T47D (cell line): ENCODE data around the gene IRF9.
"Not testable (repeated sequence)": the region's sequence is repeated elsewhere in the genome, so short reads cannot be mapped to it uniquely, and the experiment has no call there.

ENCODE experiments used
- DNase-seq, 2 experiments: peaks; one replicate each; pipeline versions ENCODE4 v3.0.0 to v3.0.0-alpha.2; 2011 to 2012; ENCODE audit warnings: low read depth in 1 of 2, low spot score in 1 of 2
- JUND ChIP-seq: IDR thresholded peaks from 2 replicates; pipeline ENCODE4 v1.6.1; 2012; ENCODE audit warnings: low read depth
- in situ Hi-C: cut with HindIII; loops from 2 replicates; pipeline ENCODE4 v1.10.0; 2016; ENCODE audit warnings: low sequenced_read_pairs, low pct_unique_long_range_greater_than_20kb

The IRF9 gene

DNA sequence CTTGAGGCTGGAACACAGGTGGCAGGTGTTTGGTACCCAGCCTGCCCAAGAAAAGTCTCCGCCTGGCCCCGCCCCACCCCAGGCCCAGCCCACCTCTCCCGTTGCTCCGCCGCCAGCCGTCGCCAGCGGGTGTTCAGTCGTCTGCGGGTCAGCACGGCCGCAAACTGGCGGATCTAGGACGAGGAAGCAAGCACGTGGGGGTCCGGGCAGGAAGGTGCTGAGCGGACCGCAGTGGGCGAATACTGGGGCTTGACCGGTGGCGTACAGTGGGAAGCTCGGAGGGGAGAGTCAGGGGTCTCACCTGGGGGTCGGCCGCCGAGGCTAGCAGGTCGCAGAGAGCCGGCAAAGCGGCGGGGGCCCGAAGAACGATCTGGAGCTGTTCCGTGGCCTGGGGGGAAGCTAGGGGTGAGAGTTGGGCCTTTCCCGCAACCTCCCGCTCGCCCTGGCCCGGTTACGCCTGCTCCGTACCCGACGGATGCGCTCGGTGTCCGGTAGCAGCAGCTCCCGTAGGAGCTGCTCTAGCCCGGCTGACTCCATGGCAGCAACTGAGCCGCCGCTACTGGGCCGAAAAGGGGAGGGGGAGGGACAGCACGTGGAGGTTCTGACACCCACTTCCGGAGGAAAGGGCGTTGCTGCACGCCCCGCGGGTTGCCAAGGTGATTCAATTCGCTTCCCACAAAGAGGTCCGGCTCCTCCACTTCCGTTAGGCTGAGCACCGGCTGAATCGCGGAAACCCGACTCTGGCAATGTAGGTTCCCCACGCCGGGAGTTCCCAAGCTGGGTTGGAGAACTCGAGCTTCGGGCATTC, 27.4 kb downstream of the IRF9 start, which contains the start of gene IPO4:
IPO4 (minus strand) TSS at position 566 of the 808 bp plus-strand sequence; CDS start at position 537, 29 bp downstream.
- in situ Hi-C loops = no loop called here

DNA sequence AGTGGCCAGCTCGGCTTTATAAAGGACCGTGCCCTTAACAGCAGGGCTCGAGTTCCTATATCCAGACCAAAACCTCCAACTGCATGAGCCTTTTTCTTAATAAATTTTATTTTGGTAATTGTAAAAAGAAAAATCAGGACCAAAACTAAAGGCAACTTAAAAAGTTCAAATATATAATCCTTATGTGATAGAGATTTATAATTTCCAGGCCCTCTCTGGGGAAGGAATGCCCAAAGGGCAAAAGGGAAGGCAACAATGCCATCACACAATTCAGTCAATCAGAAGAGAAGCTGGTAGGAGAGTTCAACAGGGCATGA, 28.0 kb downstream of the IRF9 start:
- TF ChIP-seq JUND = no peak
- in situ Hi-C loops = no loop called here
- DNase-seq = no peak

More for the DNA sequence above, 27.4 kb downstream of the IRF9 start, which contains the start of gene IPO4:
- DNase-seq = peak; percentile 90 to 97
- TF ChIP-seq JUND = no peak

DNA sequence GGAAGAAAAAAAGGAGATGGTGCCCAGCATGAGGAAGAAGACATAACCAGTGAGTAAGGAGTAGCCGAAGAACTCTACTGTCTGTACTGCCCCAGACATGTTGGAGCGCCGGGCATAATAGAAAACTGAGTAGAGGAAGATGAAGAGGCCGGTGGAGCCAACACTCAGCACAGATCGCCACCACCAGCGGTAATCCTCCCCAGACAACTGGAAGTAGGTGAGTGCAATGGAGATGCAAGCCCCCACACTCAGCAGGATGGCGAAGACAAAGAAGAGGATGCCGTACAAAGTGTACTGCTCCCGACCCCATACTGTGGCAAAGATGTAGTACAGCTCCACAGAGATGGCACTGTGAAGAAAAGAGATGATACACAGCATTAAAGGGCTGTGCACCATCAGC, 28.4 kb downstream of the IRF9 start:
- TF ChIP-seq JUND = no peak
- in situ Hi-C loops = no loop called here

DNA sequence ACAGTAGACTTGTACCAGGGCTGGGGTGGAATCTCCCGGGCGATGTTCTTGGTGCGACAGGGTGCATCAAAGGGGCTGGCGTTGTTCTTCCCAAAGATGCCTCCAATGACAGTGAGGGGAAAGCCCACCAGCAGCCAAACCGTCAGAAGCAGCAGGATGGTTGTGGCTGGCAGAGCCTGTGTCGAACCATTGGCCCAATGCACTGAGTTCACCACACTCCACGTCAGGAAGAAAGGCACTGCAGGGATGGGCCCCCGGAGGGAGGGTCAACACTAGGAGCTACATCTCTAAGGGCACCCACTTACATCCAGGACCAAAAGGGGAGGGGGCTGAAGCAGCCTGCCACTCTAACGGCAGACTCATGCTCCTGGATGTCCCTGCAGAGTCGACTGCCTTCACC, 29.4 kb downstream of the IRF9 start:
- DNase-seq = no peak
- in situ Hi-C loops = no loop called here
- TF ChIP-seq JUND = no peak

More for the DNA sequence above, 28.4 kb downstream of the IRF9 start:
- no peak for DNase-seq

DNA sequence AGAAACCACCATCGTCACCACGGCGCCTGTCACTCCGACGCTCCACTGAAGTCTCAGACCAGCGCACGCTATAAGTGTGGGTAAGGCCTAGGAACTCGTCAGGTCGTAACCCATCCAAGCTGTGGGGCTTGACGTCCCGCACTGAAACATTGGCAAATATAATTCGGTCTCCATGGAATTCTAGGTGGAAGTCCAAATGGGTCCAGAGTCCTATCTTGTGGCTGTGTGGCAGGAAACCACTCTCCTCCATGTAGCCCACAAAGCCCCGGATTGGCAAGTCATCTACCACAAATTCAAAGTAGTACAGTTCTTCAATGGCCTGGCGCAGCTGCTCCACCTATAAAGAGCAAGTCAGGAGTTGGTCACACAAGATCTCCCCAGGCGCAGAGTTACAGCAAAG, 31.9 kb downstream of the IRF9 start:
- no peak for DNase-seq
- TF ChIP-seq JUND = no peak
- in situ Hi-C loops = no loop called here

DNA sequence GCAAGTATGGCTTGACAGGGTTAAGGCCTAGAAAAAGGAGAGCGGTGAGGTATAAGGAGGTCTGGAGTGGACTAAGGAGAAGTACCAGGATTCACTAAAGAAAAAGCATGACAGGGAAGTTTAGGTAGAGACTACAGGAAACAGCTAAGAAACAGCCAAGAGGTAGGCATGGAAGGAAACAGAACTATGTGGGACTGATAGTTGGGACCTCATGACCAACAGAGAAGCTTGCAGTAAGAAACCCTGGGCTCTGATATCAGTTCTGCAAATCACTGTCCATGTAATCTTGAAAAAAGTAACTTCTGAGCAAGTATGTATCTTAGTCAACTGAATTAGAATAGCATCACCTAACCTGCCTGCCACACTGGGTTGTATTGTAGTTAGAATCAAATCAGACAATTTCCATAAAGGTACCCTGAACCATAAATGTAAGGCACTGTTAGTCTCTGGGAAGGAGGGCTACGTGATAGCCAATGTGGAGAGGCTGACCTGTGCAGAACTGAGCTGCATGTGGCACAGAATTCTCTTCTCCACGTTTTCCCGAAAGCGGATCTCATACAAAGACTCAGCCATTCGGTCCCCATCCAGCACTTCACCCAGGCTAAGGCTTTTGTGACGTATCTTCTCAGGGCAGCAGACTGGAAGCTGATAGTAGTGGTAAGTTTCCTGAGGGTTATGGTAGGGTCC, 33.3 kb downstream of the IRF9 start:
- no peak for DNase-seq
- in situ Hi-C loops = no loop called here
- TF ChIP-seq JUND = no peak

DNA sequence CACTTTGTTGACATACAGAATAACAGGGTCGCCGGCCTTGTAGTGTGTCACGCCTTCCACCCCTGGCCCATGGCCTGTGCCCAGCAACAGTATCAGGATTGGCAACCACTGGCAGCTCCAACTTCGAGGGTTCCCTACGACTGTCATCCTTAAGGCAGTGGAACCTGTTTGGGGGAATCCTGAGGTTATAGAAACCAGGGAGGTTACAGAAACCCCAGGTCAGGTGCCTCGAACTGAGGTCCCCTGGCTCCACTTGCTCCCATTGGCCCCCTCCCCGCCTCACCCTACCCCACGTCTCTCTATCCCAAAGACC, 33.8 kb downstream of the IRF9 start:
- DNase-seq = no peak
- in situ Hi-C loops = no loop called here
- no peak for TF ChIP-seq JUND

DNA sequence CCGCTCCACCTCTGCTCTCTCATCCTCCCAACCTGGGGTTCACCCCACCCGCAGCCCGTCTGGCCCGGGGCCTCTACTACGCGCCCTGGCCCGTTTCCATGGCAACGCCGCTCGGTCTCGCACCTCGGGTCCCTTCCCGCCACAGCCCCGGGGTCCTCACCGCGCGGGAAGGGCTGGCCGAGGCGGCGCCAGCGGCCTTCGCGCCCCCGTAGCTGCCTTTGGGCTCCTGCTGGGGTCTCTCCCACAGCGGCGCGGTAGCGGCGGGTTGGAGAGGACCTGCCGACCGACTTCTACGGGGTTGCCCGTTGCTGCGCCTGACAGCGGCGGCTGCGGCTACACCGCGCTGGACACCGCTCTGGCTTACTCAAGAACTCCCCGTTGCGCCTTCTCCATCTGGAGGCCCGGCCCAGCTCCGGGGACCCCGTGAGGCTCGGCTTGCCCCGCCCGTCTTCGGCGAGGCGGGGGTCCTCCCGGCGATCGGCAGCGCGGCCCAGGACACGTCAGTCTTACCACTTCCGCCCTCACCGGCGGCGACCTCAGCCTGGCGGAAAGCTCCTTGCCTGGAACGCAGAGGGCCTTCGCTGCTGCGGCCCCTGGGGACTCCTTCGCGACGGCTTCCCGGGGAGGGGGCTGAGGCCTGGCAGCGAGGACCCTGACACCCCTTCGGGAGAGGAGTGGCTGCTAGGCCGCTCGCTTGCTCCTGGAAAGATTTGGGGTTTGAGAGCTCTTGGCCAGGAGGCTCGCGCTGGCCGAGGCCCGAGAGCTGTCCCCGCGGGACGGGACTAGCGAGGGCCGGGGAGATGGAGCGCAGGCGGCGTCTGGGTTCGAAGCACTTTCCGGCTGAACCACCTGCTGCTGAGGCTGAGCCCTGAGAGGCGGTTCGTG, 34.4 kb downstream of the IRF9 start, which contains the start of gene TM9SF1:
TM9SF1 (minus strand) TSS at position 256 of the 885 bp plus-strand sequence. CDS start 422 bp downstream, outside the sequence.
- DNase-seq = peak; percentile 63 to 80
- in situ Hi-C loops = no loop called here
- no peak for TF ChIP-seq JUND

DNA sequence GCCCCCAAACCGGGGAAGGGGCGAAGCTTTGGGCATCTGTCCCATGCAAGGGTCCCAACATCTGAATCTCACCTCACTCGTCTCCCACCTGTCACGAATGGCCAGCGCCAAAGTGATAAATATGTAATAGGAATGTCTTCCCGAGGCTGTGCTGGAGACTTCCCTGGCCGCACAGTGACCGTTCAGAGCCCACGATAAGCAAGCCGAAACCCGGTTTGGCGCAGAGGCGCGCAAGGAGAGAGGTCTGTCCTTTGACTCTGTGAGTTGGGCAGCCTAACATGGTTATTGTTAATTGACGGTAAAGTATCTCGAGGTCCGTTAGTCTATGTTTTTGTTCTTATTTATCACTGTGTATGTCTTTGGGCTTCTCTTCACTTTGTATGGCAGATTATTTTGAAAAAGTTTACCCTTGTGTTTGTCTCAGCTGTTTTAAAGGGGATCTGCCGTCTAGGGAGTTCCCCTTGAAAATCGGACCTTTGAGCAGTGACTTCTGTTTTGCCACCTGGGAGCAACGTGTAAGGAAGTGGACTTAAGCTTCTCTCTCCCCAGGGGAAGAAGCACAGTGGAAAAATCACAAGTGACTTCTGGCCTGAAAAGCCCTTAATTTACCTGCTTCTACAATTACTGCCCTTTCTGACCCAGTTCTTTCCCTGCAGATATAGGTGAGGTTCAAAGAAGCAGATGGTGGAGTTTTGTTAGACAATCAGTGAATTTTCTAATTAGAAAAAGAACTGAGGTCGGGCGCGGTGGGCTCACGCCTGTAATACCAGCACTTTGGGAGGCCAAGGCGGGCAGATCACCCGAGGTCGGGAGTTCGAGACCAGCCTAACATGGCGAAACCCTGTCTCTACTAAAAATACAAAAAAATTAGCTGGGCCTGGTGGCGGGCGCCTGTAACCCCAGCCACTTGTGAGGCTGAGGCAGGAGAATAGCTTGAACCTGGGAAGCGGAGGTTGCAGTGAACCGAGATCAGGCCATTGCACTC, 35.3 kb downstream of the IRF9 start:
- TF ChIP-seq JUND = no peak
- in situ Hi-C loops = no loop called here
- DNase-seq = no peak

DNA sequence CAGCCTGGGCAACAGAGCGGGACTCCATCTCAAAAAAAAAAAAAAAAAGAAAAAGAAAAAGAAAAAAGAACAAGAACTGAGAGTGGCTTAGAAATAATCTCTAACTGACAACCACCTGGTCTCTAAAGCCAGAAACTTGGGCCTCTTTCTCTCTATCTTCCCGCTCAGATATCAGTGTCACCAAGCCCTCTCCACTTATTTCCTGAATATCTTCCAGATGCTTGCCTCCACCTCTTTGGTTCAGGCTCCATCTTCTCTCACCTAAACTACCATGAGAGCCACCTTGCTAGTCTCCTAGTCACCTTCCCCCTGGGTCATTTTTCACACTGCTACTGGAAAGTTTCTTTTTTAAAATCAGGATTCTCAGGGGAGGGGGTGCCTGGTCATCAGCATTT, 36.0 kb downstream of the IRF9 start:
- in situ Hi-C loops = no loop called here
- DNase-seq = no peak
- TF ChIP-seq JUND = no peak

GRCh38 chr14:24198814-24199524, 37.9 kb downstream of the IRF9 start:
- no peak for DNase-seq
- in situ Hi-C loops = no loop called here
- TF ChIP-seq JUND = no peak

DNA sequence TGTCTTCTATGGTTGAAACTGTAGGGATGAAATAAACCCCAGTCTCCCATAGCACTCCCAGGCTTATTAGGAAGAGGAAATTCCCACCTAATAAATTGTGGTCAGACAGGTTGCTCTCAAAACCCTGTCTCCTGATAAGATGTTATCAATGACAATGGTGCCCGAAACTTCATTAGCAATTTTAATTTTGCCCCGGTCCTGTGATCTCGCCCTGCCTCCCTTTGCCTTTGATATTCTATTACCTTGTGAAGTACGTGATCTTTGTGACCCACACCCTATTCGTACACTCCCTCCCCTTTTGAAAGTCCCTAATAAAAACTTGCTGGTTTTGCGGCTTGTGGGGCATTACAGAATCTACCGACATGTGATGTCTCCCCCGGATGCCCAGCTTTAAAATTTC, 41.5 kb downstream of the IRF9 start:
- DNase-seq, in situ Hi-C loops: not testable (repeated sequence)

DNA sequence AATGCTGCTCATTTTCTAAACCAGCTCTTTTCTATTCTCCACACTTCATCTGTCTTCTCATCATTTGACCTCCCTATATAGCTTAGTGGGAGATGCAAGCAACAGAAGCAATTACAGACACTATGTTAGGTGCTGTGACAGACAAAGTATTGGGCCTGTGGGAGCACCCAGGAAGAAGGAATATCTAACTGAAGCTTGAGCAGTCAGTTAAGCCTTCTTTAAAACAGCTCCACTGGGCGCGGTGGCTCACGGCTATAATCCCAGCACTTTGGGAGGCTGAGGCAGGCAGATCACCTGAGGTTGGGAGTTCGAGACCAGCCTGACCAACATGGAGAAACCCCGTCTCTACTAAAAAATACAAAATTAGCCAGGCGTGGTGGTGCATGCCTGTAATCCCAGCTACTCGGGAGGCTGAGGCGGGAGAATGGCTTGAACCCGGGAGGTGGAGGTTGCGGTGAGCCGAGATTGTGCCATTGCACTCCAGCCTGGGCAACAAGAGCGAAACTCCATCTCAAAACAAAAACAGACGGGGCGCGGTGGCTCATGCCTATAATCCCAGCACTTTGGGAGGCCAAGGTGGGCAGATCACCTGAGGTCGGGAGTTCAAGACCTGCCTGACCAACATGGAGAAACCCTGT, 42.3 kb downstream of the IRF9 start:
- DNase-seq, in situ Hi-C loops: not testable (repeated sequence)
